Adrenal gland (tissue), 12 donors: ENCODE results near the gene PLPPR5. TPM values are rescaled to one million over a fixed set of nuclear protein-coding genes. Genes with fewer than 3 reads are reported as not detected.

Experiments
- DNase-seq, 7 donors: peaks; one replicate each; pipeline ENCODE4 v3.0.0-alpha.2; 2019 to 2020
- H3K27ac ChIP-seq, 5 donors: fragments of 200-600 bp; sonication (generic) in 4 of 5; 1 replicate in 3 of 5; 2 replicates in 2 of 5; pipeline versions ENCODE4 v1.5.1 to v1.8.0; 2016 to 2020; ENCODE audit warnings: mild to moderate bottlenecking in 1 of 5
- H3K27me3 ChIP-seq: fragments of 200-600 bp; 2 replicates; pipeline ENCODE4 v1.8.0; 2021
- H3K36me3 ChIP-seq, 2 donors: fragments of 200-600 bp; replicated peaks in 1 of 2; 1 replicate in 1 of 2; 2 replicates in 1 of 2; pipeline versions ENCODE4 v1.5.1 to v1.8.0; 2018 to 2022
- H3K4me1 ChIP-seq, 2 donors: fragments of 200-600 bp; replicated peaks in 1 of 2; 1 replicate in 1 of 2; 2 replicates in 1 of 2; pipeline versions ENCODE4 v1.5.1 to v1.8.0; 2018 to 2021
- H3K4me3 ChIP-seq, 4 donors: fragments of 200-600 bp; sonication (generic) in 3 of 4; one replicate each; pipeline ENCODE4 v1.5.1; 2016 to 2018
- H3K9me3 ChIP-seq, 3 donors: fragments of 200-600 bp; sonication (generic) in 1 of 3; replicated peaks in 1 of 3; 1 replicate in 2 of 3; 2 replicates in 1 of 3; pipeline versions ENCODE4 v1.5.1 to v1.8.0; 2016 to 2021
- POLR2A ChIP-seq, 2 donors: fragments of 450-650 bp; IDR thresholded peaks; one replicate each; pipeline ENCODE4 v1.6.1; 2017; ENCODE audit warnings: antibody characterized with exemption in 2 of 2, mild to moderate bottlenecking in 2 of 2, moderate library complexity in 1 of 2
- WGBS, 4 donors: extraction: QIAGEN DNeasy Blood & Tissue Kit in 2 of 4; methylation state at CpG; one replicate each; pipeline versions ENCODE4 v1.1.5 to v1.1.7; 2013 to 2017; 5-methylcytosine and 5-hydroxymethylcytosine counted together
- intact Hi-C, 2 donors: fragments of 100-400 bp; cut with DNase I; formaldehyde crosslinking; loops; one replicate each; pipeline versions ENCODE4 v1.14.1 to v1.15.0; 2022 to 2023
- polyA plus RNA-seq, 3 donors: library from polyadenylated mRNA; stranded (reverse); fragments of 200-250 nt in 2 of 3; fragments of 350-450 nt in 1 of 3; fragmentation: Illumina TruSeq in 1 of 3; extraction: RNeasy Lipid Tissue Mini Kit (QIAGEN cat#74804) in 1 of 3; gene quantifications; one replicate each; pipeline ENCODE4 v1.2.3, GENCODE V29; 2013 to 2014
- total RNA-seq, 9 donors: library from RNA; depleted of rRNA in 4 of 9; stranded (reverse); fragments of >200 nt in 4 of 9; fragments of 120-200 nt in 1 of 9; fragmentation: NEBNext Ultra II Directional in 1 of 9; extraction: Animal tissue kit (Norgen Biotek cat#: 25700) in 1 of 9; gene quantifications; one replicate each; pipeline versions ENCODE4 v1.1.0 to v1.2.4, GENCODE V29; 2013 to 2023
- TF ChIP-seq, protein P1 (sequence below), 6 experiments: fragments of 450-650 bp in 4 of 6; fragments of 200-600 bp in 2 of 6; sonication (generic) in 1 of 6; IDR thresholded peaks; 1 replicate in 5 of 6; 2 replicates in 1 of 6; pipeline versions ENCODE4 v1.5.1 to v1.8.0; 2016 to 2021; ENCODE audit warnings: antibody characterized with exemption in 6 of 6, mild to moderate bottlenecking in 2 of 6, moderate library complexity in 1 of 6
- donor health status: healthy with polysubstance abuse.
- donor health status: Bipolar disorder and iron deficiency.
- donor health status: DM: yes; HTN: yes; CAD: no.
- donor health status: DM: no; HTN: no; CAD: no.
- donor health status: DM: no; HTN: no; CAD: no.
- donor health status: DM: yes; HTN: yes; CAD: no.

The PLPPR5 gene
- total and polyA plus RNA-seq, 12 donors, result 0.10 to 0.86 (median 0.37) TPM; not detected in 6

GRCh38 chr1:99004254-99004860 lies 304 bp downstream of the PLPPR5 start:
- WGBS, 4 donors, result 0 to 2% (median 1%) methylated on average over 1 to 66 of the region's 66 CpGs
- Histone ChIP-seq H3K4me1 (no peaks in the 10 kb centered on the region), H3K27me3 (peaks cover 26% of the 10 kb centered on the region), H3K27ac (no peak overlapping the region), H3K4me3 (peak overlapping the region in 2 of 4 donors; percentile 9 to 52), H3K9me3 (no peaks in the 10 kb centered on the region), H3K36me3 (no peaks in the 10 kb centered on the region)
- DNase-seq, result peak in 3 of 7 donors; percentile 6 to 53 (median 14)
- no peak for TF ChIP-seq POLR2A (IDR thresholded peaks at IDR 0.05)
- TF ChIP-seq, protein P1, sequence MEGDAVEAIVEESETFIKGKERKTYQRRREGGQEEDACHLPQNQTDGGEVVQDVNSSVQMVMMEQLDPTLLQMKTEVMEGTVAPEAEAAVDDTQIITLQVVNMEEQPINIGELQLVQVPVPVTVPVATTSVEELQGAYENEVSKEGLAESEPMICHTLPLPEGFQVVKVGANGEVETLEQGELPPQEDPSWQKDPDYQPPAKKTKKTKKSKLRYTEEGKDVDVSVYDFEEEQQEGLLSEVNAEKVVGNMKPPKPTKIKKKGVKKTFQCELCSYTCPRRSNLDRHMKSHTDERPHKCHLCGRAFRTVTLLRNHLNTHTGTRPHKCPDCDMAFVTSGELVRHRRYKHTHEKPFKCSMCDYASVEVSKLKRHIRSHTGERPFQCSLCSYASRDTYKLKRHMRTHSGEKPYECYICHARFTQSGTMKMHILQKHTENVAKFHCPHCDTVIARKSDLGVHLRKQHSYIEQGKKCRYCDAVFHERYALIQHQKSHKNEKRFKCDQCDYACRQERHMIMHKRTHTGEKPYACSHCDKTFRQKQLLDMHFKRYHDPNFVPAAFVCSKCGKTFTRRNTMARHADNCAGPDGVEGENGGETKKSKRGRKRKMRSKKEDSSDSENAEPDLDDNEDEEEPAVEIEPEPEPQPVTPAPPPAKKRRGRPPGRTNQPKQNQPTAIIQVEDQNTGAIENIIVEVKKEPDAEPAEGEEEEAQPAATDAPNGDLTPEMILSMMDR (IDR thresholded peaks at IDR 0.05), result no peak
- intact Hi-C loops, result no loop called here

DNA sequence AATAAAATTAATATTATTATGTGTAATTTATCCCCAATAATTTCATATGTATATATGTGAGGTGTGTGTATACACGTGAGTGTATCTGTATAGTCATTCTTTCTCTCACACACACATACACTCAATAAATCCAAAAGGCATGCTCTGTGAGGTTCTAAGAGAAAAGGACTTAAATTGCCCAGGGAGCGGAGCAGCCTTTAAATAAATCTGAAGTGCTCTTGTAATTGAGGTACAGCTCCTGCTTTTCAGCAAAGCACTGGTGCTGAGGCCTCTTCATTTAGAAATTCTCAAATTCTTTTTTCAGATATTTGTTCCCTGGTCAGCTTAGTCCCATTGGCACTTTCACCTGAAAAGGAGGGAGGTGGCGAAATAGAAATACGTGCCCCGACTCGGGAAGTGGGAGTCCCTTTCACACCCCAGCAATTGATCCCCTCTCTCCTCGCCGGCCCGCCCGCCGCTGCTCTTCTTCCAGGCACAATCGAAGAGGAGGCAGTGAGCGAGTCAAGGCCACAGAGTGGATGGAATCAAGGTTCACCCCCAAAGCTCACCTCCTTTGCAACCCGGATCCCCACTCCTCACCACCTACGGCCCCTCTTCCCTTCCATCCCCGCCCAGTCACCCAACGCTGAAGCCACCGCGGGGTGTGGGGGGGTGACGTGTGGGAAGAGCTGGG lies 944 bp downstream of the PLPPR5 start:
- Histone ChIP-seq H3K36me3 (no peaks in the 10 kb centered on the region), H3K27ac (no peak overlapping the region), H3K4me1 (no peaks in the 10 kb centered on the region), H3K4me3 (no peak overlapping the region), H3K9me3 (no peaks in the 10 kb centered on the region), H3K27me3 (peaks cover 26% of the 10 kb centered on the region)
- intact Hi-C loops, result no loop called here
- WGBS, 4 donors, result 11 to 20% (median 17%) methylated on average over 17 to 20 of the region's 20 CpGs
- TF ChIP-seq POLR2A (IDR thresholded peaks at IDR 0.05), result no peak
- TF ChIP-seq, protein P1 (IDR thresholded peaks at IDR 0.05), result no peak
- DNase-seq, result peak in 1 of 7 donors; percentile 10

DNA sequence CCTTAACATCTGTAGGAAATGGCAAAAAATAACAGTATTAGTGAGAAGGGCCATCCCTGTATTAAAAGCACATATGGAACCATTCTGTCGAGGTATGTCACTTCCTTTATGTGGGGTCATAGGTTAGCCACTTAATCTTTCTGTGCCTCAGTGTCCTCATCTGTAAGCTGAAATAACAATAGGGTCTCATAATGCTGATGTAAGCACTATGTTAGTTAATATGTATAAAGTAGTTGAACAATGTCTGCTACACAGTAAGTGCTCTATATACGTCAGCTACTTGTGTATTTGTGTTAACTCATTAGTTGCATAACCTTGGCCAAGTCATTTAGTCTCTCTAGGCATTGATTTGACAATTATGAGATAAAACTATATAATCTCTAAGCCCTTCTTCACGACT lies 11.8 kb downstream of the PLPPR5 start:
- Histone ChIP-seq H3K9me3 (no peaks in the 10 kb centered on the region), H3K4me1 (no peaks in the 10 kb centered on the region), H3K4me3 (no peak overlapping the region), H3K27ac (no peak overlapping the region), H3K27me3 (no peaks in the 10 kb centered on the region), H3K36me3 (no peaks in the 10 kb centered on the region)
- no peak for TF ChIP-seq POLR2A (IDR thresholded peaks at IDR 0.05)
- TF ChIP-seq, protein P1 (IDR thresholded peaks at IDR 0.05), result no peak
- intact Hi-C loops, result no loop called here
- DNase-seq, result no peak
- WGBS, 4 donors, result 50 to 55% (median 54%) methylated on average over 3 of the region's 3 CpGs

- Histone ChIP-seq H3K36me3 (no peaks in the 10 kb centered on the region), H3K9me3 (no peaks in the 10 kb centered on the region), H3K4me1 (no peaks in the 10 kb centered on the region), H3K27ac (no peak overlapping the region), H3K27me3 (no peaks in the 10 kb centered on the region), H3K4me3 (no peak overlapping the region)
- WGBS, 4 donors, result 58 to 73% (median 67%) methylated on average over 4 of the region's 4 CpGs
- no peak for DNase-seq
- no peak for TF ChIP-seq POLR2A (IDR thresholded peaks at IDR 0.05)
- TF ChIP-seq, protein P1 (IDR thresholded peaks at IDR 0.05), result peak in 1 of 6 experiments; percentile 21
- intact Hi-C loops, result no loop called here
Observed at GRCh38 chr1:98991127-98992012, 13.3 kb downstream of the PLPPR5 start.
